ENCODE data around the gene KCTD7. TPM values are rescaled to one million over a fixed set of nuclear protein-coding genes. Genes with fewer than 3 reads are reported as not detected.
"Not testable (repeated sequence)": the region's sequence is repeated elsewhere in the genome, so short reads cannot be mapped to it uniquely, and the experiment has no call there.

KCTD7 gene
- polyA plus RNA-seq, 1 donor = 18.3 TPM

DNA sequence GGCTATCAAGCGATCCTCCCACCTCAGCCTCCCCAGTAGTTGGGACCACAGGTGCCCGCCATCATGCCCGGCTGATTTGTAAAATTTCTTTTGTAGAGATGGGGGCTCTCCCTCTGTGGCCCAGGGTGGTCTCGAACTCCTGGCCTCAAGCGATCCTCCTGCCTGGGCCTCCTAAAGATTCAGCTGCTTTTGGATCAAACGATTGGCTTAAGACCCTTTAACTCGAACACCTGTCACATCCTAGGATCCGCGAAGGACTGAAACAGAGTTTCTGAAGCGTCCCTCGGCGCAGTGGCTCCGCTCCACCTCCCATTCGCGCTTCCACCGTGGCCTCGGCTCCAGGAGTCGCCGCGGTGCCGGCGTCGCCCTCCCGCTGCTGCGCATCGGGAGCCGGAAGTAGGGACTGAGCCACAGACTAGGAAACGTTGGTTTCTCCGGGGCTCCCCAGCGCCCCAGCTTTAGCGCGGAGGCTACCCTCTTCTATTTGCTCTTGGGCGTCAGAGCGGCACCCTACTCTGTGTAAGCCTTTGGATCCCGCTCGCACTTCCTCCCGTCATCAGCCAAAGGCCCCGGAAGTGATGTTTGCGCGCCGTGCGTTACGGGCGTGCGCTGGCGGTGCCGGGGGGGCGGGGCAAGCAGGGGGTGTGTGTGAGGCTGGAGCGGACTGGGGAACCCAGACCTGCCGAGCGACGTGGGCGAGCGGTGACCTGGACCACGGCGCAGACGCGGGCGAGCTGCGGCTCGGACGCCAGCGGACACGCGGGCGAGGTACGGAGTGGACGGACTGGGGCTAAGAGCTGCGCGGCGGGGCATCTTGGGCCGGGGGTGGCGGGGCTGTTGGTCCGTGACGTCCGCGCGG is 53.0 kb downstream of the KCTD7 start:
- DNase-seq (ENCODE audit: low read depth) = peak; percentile 81

DNA sequence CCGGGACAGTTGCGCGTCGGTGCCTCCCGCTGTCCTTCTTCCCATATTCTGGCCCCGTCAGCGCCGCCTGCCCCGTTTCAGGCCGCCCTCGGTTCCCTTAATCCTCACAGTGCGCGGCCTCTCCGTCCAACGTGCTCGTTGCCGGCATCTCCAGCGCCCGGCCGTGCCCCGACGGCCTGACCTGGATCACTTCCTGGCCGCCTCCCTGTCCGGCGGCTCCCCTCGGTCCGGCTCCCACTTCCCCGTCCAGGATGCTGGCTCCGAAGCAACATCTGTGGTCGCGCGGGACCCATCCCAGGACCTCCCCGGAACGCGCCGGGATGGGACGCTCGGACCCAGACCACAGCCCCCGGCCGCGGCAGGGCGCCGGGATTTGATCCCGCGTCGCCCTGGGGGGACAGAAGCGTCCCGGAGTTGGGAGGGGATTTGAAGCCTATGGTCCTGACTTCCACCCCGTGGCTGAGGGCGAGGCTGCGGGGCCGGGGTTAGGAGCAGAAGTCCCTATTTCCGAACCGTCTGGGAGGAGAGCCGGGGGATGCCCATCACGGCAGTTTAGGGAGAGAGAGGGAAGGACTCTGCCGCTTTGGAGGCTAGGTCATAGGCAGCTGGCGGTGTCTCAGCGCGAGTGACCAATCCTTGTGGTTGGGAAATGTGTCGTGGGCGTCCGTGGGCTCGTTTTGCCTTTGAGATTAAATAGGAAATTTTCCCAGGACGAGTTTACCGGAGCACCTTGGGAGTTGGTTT is 53.8 kb downstream of the KCTD7 start:
- no peak for DNase-seq (ENCODE audit: low read depth)

DNA sequence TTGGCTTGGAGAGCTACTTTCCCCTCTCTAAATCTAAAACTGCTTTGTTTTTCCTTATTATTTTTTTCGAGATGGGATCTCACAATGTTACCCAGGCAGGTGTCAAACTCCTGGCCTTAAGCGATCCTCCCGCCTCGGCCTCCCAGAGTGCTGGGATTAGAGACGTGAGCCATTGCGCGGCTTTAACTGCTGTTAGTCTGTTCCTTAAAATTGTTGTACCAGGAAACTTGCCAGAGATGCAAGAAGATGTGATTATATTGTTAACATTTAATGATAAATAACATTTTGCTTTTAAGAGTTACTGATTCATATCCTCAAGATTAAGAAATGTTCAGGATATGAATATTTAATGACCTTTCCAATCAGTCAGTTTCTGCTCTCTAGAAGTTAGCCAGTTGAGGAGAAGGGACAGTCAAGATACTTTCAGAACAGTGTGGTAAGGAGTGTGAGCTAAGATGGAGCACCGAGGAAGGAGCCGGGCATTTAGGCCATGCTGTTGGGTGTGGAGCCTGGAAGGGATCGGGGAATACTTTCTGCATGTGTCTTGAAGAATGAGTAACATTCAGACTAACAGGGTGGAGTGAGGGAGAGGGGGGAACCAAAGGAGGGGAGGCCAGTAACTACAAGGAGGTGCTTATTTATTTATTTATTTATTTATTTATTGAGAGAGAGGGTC is 54.6 kb downstream of the KCTD7 start:
- not testable (repeated sequence) for DNase-seq (ENCODE audit: low read depth)

DNA sequence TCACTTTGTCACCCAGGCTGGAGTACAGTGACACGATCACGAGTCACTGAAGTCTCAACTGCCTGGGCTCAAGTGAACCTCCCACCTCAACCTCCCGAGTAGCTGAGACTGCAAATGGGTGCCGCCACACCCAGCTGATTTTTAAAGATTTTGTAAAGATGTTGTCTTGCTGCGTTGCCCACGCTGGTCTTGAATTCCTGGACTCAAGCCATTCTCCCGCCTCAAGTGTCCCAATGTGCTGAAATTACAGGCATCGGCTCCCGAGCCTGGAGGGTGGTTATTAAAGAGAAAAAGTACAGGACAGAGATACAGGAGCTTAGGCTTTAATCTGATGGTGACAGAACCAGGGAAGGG is 55.1 kb downstream of the KCTD7 start:
- DNase-seq (ENCODE audit: low read depth) = no peak

DNA sequence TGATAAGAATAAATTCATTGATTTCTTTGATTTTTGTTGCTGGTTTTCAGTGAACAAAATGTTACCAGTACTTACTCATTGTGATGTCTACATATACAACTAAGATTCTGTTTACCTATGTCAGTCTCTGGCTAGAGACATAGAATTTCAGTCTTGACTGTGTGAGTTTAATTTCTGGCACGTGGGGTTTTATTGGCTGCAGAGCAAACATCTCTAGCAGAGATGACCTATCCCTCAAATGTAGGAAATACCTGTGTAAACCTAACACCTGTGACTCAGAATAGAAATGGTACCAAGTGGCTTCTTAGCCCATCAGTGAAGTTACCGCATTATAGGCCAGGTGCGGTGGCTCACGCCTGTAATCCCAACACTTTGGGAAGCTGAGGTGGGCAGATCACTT is 57.0 kb downstream of the KCTD7 start:
- DNase-seq (ENCODE audit: low read depth) = not testable (repeated sequence)

DNA sequence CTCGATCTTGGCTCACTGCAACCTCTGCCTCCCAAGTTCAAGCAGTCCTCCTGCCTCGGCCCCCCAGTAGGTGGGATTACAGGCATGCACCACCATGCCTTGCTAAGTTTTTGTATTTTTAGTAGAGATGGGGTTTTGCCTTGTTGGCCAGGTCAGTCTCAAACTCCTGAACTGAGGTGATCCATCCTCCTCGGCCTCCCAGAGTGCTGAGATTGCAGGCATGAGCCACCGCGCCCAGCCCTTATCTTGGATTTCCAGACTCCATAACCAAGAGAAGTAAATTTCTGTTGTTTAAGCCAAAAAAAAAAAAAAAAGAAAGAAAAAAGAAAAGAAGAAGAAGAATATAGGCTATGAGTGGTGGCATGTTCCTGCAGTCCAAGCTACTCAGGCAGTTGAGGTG is 58.5 kb downstream of the KCTD7 start:
- no peak for DNase-seq (ENCODE audit: low read depth)

DNA sequence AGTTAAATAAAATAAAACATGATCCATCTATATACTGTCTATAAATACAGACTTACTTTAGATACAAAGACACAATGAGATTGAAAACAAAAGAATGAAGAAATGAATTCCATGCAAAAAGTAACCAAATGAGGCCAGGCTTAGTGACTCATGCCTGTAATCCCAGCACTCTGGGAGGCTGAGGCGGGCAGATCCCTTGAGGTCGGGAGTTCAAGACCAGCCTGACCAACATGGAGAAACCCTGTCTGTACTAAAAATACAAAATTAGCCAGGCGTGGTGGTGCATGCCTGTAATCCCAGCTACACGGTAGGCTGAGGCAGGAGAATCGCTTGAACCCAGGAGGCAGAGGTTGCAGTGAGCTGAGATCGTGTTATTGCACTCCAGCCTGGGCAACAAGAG is 59.0 kb downstream of the KCTD7 start:
- not testable (repeated sequence) for DNase-seq (ENCODE audit: low read depth)

DNA sequence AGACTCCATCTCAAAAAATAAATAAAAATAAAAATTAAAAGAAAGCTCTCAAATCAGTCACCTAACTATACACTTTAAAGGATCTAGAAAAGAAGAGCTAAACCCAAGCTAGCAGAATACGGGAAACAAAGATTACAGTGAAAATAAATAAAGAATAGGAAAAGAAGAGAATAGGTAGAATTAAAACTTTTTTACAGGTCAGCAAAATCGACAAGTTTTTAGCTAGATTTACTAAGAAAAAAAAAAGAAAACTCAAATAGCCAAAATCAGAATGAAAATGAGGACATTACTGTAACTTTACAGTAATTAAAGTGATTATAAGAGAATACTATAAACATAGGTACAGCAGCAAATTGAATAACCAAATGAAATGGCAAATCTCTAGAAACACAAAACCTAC is 60.4 kb downstream of the KCTD7 start:
- DNase-seq (ENCODE audit: low read depth) = no peak

DNA sequence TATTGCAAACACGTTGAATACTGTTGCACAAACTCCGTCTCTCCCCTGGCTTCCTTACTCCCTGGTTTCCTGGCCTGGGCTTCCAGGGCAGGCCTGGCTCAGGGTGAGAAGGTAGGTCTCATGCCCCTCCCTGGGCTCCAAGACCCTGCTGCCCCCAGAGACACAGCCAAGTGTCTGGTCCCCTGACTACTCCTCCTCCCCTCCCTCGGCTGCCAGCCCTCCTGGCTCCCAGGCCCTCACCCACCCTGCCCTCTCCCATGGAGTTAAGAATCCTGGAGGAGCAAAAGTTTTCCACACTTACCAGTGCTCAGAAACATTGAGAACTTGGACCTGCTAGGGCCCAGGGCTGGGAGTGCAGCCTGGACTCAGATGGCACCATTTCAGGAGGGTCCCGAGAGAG is 64.7 kb downstream of the KCTD7 start:
- no peak for DNase-seq (ENCODE audit: low read depth)

Other genes with a start within 250 kb of the KCTD7 start
- gene RABGEF1, start 111.9 kb downstream of the KCTD7 start, polyA plus RNA-seq (ENCODE audit: insufficient read length) = 18.0 TPM

All from forelimb muscle (tissue), 1 donor.